Amniotic stem cell (primary cell): ENCODE data around the gene CAMK2N2.
"Not testable (repeated sequence)": the region's sequence is repeated elsewhere in the genome, so short reads cannot be mapped to it uniquely, and the experiment has no call there.

Experiments
- DNase-seq: peaks from one replicate; lab custom pipeline; 2025; lab: John Stamatoyannopoulos, UW

CAMK2N2 gene

GRCh38 chr3:184272269-184272668, 10.9 kb upstream of the CAMK2N2 start:
- DNase-seq = no peak

GRCh38 chr3:184267249-184267648, 5.9 kb upstream of the CAMK2N2 start:
- DNase-seq = not testable (repeated sequence)

- no peak for DNase-seq
Observed at GRCh38 chr3:184262764-184263179, 1.4 kb upstream of the CAMK2N2 start.

- DNase-seq = no peak
Observed at GRCh38 chr3:184261854-184262763, 756 bp upstream of the CAMK2N2 start.

- no peak for DNase-seq
Observed at GRCh38 chr3:184260724-184261269, 556 bp downstream of the CAMK2N2 start.

- DNase-seq = no peak
Observed at GRCh38 chr3:184259878-184260723, 1.3 kb downstream of the CAMK2N2 start.

- DNase-seq = no peak
Observed at GRCh38 chr3:184259396-184259877, 1.9 kb downstream of the CAMK2N2 start.

- DNase-seq = no peak
Observed at GRCh38 chr3:184258926-184259325, 2.4 kb downstream of the CAMK2N2 start.

- DNase-seq = no peak
Observed at GRCh38 chr3:184257083-184257915, 4.1 kb downstream of the CAMK2N2 start.

GRCh38 chr3:184255291-184256039, 5.9 kb downstream of the CAMK2N2 start:
- DNase-seq = no peak

- DNase-seq = peak; percentile 67
Observed at GRCh38 chr3:184250167-184250828, 11.1 kb downstream of the CAMK2N2 start.

GRCh38 chr3:184249412-184250166, 11.8 kb downstream of the CAMK2N2 start, which contains the start of gene EEF1AKMT4:
Gene EEF1AKMT4 (plus strand): TSS chr3:184249672. CDS start chr3:184249695, 23 bp downstream.
- DNase-seq = peak; percentile 94

GRCh38 chr3:184248454-184249411, 12.6 kb downstream of the CAMK2N2 start, which contains the start of gene ALG3:
Gene ALG3 (minus strand): TSS chr3:184248962. CDS start chr3:184248940, 22 bp downstream.
- DNase-seq = peak; percentile 68

- no peak for DNase-seq
Observed at GRCh38 chr3:184242297-184242685, 19.1 kb downstream of the CAMK2N2 start.

- DNase-seq = no peak
Observed at GRCh38 chr3:184241447-184242296, 19.7 kb downstream of the CAMK2N2 start.

- no peak for DNase-seq
Observed at GRCh38 chr3:184241141-184241446, 20.3 kb downstream of the CAMK2N2 start.
